ENCODE results near the gene OR2A5. TPM values are rescaled to one million over a fixed set of nuclear protein-coding genes. Genes with fewer than 3 reads are reported as not detected.

The OR2A5 gene, protein sequence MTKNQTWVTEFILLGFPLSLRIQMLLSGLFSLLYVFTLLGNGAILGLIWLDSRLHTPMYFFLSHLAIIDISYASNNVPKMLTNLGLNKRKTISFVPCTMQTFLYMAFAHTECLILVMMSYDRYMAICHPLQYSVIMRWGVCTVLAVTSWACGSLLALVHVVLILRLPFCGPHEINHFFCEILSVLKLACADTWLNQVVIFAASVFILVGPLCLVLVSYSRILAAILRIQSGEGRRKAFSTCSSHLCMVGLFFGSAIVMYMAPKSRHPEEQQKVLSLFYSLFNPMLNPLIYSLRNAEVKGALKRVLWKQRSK
- total RNA-seq, result not detected

GRCh38 chr7:144048648-144049047, at the start of gene OR2A5:
TSS of gene OR2A5 (plus strand) at chr7:144048948. CDS start at chr7:144050402, 1,454 bp downstream.

GRCh38 chr7:144000020-144000419, 48.7 kb upstream of the OR2A5 start, which contains the start of gene OR6B1:
TSS of gene OR6B1 (plus strand) at chr7:144000320. CDS start at chr7:144003997, 3,677 bp downstream.

GRCh38 chr7:144069511-144069910, 20.8 kb downstream of the OR2A5 start, which contains the start of gene OR2A25:
TSS of gene OR2A25 (plus strand) at chr7:144069811. CDS start at chr7:144074220, 4,409 bp downstream.

GRCh38 chr7:144085978-144086377, 37.2 kb downstream of the OR2A5 start, which contains the start of gene OR2A12:
TSS of gene OR2A12 (plus strand) at chr7:144086278. CDS start at chr7:144095108, 8,830 bp downstream.

Small RNA genes within 50 kb of the gene (small RNA-seq; reads per million reads assigned to genes)
- 0 reads per million in 2 donors for gene OR2A41P

Other genes starting within 250 kb of the OR2A5 start
- gene TCAF1, start 146.8 kb upstream of the OR2A5 start, total RNA-seq, result 10 to 100 TPM; 28.0 to 31.3 TPM
- not detected for gene OR2F2, start 113.7 kb upstream of the OR2A5 start, total RNA-seq
- gene OR2F1, start 94.1 kb upstream of the OR2A5 start, total RNA-seq, result not detected
- gene OR6B1, start 48.6 kb upstream of the OR2A5 start, total RNA-seq, result not detected
- gene OR2A25, start 20.9 kb downstream of the OR2A5 start, total RNA-seq, result not detected
- not detected for gene OR2A12, start 37.3 kb downstream of the OR2A5 start, total RNA-seq
- gene OR2A2, start 60.6 kb downstream of the OR2A5 start, total RNA-seq, result not detected
- not detected for gene OR2A14, start 74.2 kb downstream of the OR2A5 start, total RNA-seq
- under 1 TPM; under 0.01 to 0.69 TPM for gene CTAGE4, start 134.5 kb downstream of the OR2A5 start, total RNA-seq
- 1 to 10 TPM in 1 of 2 donors, under 1 TPM in 1; 0.67 to 1.4 TPM for gene ARHGEF35, start 146.9 kb downstream of the OR2A5 start, total RNA-seq
- not detected for gene OR2A42, start 190.7 kb downstream of the OR2A5 start, total RNA-seq
- gene OR2A7, start 215.8 kb downstream of the OR2A5 start, total RNA-seq, result 1 to 10 TPM in 1 of 2 donors, under 1 TPM in 1; 0.33 to 1.4 TPM
- 1 to 10 TPM in 1 of 2 donors, under 1 TPM in 1; 0.33 to 1.4 TPM for gene CTAGE8, start 220.3 kb downstream of the OR2A5 start, total RNA-seq

Data from melanocyte of skin (primary cell).